ENCODE measurements around the gene TRAPPC2L.

DNA sequence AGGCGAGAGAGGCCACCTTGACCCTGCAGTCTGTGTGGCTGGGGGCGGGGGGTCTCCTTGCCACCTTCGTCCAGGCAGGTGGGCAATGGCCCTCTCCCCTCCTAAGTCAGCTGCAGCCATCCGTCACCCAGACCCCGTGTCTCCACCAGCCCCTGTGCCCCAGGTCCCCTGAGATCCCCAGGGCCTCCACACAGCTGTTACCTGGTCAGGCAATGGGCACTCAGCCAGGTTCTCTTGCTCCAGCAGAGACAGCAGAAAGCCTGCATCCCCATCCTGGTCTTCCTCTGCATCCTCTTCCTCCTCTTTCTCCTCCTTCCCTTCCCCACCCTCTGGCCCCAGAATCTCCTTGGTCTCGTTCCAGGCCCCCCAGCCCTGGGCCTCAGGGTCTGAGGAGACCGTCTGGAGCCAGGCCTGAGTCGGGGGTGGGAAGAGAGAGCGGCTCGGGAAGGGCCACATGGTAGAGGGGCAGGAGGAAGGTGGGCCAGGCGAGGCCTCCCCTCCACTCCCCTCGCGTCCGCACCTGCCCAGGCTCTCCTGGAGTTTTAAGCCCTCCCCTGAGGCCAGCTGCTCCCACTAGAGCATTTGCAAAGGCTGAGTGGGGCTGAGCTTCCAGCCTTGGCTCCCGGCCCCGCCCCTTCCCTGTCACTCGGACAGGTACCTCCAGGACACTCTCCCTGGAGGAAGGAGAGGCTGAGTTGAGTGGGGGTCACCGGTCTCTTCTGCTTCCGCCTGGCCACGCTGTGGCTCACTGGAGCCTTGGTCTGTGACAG is 9.4 kb downstream of the TRAPPC2L start, which contains the start of gene PABPN1L:
- TF ChIP-seq, protein P1, sequence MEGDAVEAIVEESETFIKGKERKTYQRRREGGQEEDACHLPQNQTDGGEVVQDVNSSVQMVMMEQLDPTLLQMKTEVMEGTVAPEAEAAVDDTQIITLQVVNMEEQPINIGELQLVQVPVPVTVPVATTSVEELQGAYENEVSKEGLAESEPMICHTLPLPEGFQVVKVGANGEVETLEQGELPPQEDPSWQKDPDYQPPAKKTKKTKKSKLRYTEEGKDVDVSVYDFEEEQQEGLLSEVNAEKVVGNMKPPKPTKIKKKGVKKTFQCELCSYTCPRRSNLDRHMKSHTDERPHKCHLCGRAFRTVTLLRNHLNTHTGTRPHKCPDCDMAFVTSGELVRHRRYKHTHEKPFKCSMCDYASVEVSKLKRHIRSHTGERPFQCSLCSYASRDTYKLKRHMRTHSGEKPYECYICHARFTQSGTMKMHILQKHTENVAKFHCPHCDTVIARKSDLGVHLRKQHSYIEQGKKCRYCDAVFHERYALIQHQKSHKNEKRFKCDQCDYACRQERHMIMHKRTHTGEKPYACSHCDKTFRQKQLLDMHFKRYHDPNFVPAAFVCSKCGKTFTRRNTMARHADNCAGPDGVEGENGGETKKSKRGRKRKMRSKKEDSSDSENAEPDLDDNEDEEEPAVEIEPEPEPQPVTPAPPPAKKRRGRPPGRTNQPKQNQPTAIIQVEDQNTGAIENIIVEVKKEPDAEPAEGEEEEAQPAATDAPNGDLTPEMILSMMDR (IDR thresholded peaks at IDR 0.05) = no peak
- TF ChIP-seq POLR2A (IDR thresholded peaks at IDR 0.05) = no peak
